Urothelium cell line (cell line): ENCODE results near the gene MCM10.
"Not testable (repeated sequence)": the region's sequence is repeated elsewhere in the genome, so short reads cannot be mapped to it uniquely, and the experiment has no call there.

ENCODE experiments used
- DNase-seq: peaks from one replicate; pipeline ENCODE4 v3.0.0; 2011; ENCODE audit warnings: low spot score, mixed read lengths
- FAIRE-seq: peaks from 2 replicates; lab custom pipeline; 2011; peaks lifted over from hg19 to GRCh38; lab: Jason Lieb, UNC

MCM10 gene

DNA sequence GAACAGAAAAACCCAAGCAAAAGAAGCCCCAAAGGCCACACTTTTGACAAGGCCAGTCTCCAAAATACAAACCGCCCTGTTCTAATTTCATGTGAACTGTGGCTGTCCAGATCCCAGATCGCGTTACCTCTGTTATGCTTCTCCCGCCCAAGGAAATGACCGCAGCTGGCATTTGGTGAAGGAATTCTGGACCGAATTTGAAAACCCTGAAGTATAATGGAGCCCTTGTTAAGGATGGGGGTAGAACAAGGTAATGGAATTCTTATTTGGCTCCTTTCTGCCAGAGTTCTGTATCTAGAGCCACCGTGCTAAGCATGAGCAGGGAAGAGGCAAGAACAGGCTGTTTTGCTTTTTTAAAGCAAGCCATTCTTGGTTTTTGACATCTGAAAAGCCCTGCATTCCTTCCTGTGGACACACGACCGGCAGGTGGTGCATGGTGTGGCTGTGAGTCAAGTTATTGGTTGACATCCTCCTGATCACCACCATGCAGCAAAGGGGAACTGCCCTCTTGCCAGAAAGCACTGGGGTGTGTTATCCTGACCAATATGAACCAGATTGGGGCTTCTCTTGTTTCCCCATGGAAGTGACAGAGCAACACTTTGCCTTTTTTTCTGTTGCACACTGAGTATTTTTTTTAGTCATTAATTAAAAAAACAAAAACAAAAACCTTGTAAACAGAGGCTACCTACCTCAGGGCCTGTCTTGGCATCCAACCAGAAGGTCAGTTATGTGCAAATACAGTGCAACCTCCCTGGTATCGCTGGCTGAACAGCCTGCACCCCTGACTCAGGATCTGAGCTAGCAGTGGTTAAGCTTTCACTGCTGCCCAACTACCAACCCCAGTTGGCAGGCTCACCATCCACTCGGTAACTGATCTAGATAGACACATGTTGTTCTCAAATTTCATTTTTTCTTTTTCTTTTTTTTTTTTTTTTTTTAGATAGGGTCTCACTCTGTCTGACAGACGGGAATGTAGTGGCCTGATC lies 58.6 kb downstream of the MCM10 start:
- DNase-seq: peak; percentile 73
- FAIRE-seq: no peak

DNA sequence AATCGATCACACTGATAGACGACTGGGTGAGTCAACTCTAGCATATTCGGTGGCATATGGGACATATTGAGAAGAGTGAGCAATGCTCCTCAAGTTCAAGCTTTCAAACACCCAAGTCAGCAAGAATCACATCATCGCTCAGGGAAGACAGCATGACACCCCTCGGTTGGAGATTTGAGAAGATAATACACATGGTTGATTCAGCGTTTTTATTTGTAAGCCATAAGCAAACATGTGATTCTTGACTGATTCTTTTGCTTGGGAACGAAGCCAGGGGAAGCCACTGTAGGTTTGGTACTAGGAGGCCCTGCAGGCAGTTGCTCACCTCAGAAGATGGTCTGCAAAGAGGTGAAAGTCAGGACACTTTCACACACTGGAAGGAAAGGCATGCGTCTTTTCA lies 60.2 kb downstream of the MCM10 start:
- no peak for DNase-seq
- FAIRE-seq: no peak

DNA sequence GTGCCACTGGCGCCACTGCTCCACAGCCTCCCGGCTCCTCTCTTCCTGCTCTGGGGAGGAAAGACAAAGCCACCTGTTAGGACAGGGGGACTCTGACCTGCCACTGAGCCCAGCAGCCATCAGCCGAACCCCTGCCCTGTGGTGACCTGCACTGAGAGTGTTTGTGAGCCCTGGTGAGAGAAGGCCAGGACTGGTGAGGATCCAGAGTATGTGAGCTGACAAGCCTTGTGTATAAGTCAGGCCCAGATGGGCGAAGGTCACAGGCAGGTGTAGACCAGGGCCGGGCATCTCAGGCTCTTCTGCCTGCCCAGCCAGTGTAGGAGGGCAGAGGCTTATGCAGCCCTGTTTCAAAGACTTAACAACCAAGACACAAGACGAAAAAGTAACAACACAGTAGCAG lies 60.8 kb downstream of the MCM10 start:
- DNase-seq (no peak), FAIRE-seq (no peak)

DNA sequence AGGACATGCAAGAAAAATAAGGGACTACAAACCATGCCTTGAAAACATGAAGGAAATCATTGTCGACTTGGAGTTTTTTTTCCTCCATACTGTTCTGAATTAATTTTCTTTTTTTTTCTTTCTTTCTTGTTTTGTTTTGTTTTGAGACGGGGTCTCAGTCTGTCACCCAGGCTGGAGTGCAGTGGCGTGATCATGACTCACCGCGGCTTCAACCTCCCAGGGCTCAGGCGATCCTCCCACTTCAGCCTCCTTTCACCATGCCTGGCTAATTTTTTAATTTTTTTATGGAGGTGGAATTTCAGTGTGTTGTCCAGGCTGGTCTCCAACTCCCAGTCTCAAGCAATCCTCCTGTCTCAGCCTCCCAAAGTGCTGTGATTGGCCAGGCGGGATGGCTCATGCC lies 61.2 kb downstream of the MCM10 start:
- FAIRE-seq (no peak), DNase-seq (no peak)

DNA sequence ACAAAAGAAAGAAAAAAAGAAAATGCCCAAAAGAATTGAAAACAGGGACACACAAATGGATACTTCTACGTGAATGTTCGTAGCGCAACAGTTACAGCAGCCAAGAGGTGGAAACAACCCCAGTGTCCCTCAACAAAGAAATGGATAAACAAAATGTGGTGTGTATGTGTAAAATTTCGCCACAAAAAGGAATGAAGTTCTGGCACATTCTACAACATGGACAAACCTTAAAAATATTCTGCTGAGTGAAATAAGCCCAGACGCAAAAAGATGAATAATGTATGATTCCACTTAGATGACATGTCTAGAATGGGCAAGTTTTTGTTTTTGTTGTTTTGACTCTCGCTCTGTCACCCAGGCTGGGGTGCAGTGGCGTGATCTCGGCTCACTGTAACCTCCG lies 61.9 kb downstream of the MCM10 start:
- FAIRE-seq (no peak), DNase-seq (no peak)

DNA sequence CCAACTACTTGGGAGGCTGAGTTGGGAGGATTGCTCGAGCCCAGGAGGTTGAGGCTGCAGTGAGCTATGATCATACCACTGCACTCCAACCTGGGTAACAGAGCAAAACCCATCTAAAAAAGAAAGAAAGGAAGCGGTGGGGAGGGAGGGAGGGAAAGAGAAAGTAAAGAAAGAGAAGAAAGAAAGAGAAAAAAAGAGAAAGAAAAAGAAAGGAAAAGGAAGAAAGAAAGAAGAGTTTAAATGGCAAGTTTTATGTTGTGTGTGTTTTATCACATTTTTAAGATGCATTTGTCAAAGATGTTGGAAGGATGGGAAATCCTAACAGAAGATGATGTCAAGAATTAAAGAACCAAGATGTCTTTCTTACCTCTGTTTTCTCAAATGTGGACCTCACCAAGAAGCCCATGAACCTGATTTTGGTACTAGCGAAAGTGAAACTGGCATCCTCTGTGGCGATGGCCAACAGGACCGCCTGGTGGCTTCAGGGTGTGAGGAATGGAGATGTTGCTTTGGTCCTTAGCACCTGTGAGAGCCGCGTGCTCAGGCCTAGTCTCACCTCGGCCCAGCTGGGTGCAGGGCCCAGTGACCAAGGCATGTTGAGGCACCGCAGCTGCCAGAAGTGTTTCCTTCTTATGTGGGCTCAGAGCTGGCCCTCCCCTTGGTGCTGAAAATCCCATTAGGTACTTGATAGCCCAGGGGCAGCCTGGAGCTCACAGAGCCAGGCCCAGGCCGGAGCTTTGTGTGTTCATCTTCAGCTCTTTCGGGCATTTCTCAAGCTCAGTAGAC lies 63.0 kb downstream of the MCM10 start:
- no peak for DNase-seq
- no peak for FAIRE-seq

DNA sequence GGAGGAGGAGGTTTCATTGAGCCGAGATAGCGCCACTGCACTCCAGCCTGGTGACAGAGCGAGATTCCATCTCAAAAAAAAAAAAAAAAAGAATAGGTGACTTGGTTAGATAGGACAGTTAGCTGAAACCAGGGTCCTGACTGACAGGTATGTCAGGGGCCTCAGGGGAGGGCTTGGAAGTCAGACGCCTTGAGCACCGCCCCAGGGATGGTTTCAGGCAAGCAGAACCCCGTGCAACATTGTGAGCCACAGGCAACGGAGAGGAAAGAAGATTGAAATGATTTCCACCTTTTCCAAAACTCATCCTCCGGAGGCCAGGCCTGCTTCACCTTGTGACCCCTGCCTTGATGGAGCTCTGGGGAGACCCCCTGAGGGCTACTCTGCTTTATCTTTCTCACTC lies 64.2 kb downstream of the MCM10 start:
- FAIRE-seq: no peak
- DNase-seq: no peak

DNA sequence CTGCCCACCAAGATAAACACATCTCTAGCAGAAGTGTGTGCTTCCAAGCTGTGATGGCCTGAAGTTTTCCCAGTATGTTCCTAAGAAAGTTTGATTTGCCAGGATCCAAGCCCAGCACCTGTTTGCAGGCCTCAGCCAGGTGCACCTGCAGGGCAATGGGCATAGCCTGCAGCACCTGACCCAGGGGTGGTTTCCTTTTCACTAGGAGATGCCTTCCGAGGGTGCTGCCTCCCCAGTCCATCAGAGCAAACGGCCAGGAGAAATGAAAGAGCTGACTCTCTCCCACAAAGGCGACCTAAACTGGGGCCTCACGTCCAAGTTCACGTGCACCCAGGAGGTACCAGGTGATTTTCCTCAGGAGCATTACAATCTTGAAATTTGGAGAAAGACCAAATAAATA lies 65.7 kb downstream of the MCM10 start:
- DNase-seq (no peak), FAIRE-seq (no peak)

DNA sequence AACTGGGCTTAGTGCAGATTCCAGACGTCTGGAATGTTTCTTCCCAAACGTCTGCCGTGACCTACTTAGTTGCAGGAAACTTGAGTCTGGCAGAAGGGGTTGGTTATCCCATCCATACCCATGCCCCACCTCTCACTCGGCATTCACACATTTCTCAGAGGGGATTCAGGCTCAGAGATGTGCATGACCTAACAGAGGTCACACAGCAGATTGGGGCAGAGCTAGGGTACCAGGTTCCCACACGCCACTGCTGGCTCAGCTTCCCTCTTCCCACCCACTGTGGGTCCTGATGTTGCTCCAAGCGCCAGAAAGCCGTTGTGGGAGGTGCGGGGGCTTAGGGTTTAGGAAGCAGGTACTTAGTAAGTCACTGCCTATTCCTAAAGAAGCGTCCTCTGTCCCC lies 69.8 kb downstream of the MCM10 start:
- FAIRE-seq: no peak

DNA sequence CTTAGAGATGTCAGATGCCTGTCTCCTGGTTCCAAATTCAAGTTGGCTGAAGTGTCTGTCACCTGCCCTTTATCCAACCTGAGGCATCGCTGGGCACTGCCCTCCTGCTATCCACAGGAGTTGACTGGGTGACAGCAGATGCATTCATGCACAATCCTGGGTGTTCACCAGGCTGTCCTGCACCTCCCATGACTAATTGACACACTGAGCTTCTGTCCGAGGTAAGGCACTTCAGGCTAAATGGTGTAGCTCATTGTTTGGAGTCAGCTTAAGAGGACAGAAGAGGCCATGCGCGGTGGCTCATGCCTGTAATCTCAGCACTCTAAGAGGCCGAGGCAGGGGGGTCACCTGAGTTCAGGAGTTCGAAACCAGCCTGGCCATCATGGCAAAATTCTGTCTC lies 70.5 kb downstream of the MCM10 start:
- DNase-seq (no peak), FAIRE-seq (peak; percentile 32)

More for the DNA sequence above, 69.8 kb downstream of the MCM10 start:
- no peak for DNase-seq

DNA sequence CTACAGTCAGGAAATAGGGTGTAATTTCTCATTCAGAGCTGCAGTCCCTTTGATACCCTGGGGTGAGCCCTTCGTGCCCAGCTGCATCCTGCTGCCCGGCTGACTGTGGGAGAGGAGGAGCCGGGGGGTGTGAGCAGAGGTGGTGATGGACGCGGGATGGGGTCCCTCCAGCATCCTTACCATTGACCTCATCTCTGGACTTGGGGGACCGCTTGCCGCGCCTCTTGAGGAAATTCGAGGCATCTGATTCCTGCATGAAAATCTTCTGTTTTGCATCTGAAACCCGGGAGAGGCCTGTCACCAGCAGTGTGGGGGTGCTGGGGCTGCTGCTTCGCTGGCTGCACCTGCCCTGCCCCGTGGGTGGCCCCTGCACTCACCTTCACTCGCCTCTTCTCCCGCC lies 72.0 kb downstream of the MCM10 start:
- FAIRE-seq (no peak), DNase-seq (no peak)

DNA sequence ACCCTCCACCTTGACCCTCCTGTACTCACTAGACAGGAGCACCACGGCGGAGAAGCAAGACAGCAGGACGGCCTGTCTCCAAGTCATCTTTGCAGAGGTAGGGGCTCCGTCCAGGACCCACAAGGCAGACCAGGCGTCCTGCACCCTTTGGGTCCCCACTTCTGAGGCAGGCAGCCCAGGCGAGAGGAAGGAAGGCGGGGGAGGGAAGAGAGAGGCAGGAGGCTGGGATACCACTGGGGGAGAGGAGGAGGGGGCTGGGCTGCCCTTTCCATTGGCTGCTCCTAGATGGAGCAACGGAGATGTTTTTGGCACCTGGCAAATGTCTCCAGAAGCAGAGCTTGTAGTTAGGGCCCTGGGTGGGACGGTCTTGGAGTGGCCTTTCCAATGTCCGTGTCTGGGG lies 72.8 kb downstream of the MCM10 start, which contains the start of gene UCMA:
Gene UCMA (minus strand): TSS at position 203 of the 400 bp plus-strand sequence. CDS start 116 bp downstream, at position 87.
- DNase-seq: no peak
- FAIRE-seq: no peak

DNA sequence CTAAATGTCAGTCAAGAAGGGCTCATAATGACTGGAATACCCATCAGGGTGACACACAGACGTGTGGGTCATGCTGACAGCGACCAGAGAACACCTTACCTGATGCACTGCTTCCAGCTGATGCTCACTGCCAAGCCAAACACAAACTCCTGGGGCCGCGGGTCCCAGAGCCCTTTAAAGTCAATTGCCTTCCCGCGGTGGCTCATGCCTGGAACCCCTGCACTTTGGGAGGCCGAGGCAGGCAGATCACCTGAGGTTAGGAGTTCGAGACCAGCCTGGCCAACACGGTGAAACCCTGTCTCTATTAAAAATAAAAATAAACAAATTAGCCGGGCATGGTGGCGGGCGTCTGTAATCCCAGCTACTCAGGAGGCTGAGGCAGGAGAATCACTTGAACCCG lies 73.4 kb downstream of the MCM10 start:
- DNase-seq, FAIRE-seq: not testable (repeated sequence)

DNA sequence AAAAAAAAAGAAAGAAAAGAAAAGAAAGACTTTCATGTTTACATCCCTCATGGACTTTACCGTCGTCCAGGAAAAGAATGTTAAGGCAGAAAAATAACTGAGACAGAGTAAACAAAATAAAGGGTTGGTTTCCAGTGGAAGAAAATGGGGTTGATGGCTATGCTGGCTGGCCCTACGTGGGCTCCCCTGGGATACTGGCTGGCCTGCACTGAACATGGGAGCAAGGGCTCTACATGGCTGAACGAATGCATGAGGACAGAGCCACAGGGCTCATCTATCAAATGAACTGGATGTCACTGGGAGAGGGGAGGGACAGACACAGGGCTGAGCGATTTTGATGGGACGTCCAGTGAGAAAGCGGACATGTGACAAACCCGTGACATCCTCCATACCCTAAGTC lies 75.3 kb downstream of the MCM10 start:
- FAIRE-seq (no peak), DNase-seq (no peak)

DNA sequence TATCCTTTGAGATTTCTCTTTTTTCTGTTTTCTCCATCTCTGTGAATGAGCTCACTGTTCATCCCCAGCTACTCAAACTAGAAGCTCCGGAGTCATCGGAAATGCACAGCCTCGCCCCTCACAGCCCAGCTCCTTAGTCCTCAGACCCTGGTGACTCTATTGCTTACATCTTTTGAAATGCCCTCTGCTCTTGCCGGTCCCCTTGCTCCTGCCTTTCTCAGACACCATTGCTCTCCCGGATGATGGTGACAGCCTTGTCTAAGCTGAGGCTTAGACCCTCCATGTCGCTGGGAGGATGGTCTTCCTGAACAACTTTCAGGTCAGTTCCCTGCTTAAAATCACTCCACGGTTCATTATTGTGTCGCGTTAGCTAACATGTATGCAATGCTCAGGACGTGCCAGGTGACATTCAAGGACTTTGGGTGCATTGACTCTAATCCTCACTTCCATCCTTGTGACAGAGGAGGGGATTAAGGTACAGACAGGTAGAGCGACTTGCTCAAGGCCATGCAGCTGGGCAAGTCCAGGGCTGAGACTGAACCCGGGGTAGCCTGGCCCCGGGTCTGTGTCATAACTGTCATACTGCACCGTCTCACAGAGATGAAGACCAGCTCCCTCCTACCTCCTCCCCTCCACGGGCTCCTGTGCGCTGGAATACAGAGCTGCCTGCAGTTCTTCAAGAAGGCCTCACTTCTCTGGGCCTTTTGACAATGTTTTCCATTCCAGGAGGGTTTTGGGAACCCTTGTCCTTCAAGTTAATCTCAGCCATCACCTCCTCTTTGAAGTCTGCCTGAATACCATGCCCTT lies 77.1 kb downstream of the MCM10 start:
- FAIRE-seq (no peak), DNase-seq (no peak)

DNA sequence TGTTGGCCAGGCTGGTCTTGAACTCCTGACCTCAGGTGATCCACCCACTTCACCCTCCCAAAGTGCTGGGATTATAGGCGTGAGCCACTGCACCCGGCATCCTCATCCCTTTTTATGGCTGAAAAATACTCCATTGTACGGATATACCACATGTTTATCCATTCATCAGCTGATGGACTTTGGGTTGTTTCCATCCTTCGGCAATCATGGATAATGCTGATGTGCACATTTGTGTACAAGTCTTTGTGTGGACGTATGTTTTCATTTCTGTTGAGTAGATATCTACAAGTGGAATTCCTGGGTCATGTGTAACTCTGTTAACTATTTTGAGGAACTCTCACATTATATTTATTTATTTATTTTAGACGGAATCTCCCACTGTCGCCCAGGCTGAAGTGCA lies 78.6 kb downstream of the MCM10 start:
- DNase-seq: no peak
- FAIRE-seq: no peak

DNA sequence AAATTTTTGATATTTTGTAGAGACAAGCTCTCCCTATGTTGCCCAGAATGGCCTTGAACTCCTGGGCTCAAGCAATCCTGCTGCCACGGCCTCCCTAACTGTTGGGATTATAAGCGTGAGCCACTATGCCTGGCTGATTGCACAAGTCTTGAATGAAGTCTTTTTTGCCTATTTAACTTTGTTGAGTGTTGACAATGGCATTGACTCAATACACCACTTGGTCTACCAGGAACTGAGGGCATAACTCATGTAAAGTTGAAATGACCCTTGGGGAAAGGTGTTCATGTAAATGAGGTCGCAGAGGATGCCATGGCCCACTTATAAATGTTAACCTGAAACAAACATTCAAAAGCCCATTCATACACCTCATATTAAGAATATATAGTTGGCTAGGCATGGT lies 80.3 kb downstream of the MCM10 start:
- FAIRE-seq: no peak

DNA sequence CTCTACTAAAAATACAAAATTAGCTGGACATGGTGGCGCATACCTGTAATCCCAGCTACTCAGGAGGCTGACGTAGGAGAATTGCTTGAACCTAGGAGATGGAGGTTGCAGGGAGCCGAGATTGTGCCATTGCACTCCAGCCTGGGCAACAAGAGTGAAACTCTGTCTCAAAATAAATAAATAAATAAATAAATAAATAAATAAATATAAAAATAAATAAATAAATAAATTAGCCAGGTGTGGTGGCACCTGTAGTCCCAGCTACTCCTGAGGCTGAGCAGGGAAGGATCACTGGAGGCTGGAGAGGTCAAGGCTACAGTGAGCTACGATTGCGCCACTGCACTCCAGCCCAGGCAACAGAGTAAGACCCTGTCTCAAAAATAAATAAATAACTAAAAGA lies 80.9 kb downstream of the MCM10 start:
- not testable (repeated sequence) for DNase-seq, FAIRE-seq

More for the DNA sequence above, 80.3 kb downstream of the MCM10 start:
- no peak for DNase-seq

DNA sequence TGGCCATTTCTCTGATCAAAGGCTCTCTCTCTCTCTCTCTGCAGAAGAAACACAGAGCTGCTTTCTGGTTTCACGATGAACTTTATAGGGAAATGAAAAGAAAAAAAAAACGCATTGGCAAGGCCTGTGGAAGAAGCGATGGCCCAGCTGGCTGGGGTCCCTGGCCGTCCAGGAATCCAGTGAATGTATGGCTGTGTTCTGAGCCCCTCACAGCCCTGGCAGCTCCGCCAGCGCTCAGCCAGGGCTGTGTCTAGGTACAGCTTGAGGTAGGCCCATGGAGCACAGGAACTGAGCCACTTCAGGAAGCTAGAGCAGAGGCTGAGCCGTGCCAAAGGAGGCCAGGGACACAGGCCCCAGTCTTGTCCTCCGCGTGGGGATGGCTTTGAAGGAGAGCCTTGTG lies 85.9 kb downstream of the MCM10 start:
- DNase-seq: no peak
- no peak for FAIRE-seq

DNA sequence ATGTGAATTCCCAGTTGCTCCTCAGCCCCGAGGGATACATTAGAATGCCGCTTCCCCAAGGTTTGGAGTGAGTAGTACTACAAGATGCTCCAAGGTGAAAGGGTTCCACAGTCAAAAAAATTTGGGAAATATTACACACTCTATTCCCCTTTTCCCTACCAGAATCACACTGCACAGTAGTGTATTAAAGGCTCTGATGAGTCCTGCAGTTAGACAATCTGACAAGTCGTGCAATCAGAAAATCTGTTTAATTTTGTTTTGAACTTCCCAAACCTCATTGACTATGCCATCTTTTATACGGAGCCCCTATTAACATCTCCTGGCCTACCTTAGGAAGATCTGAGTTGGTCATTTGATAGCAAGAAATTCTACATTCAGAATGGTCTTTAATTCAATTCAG lies 86.4 kb downstream of the MCM10 start:
- no peak for DNase-seq
- no peak for FAIRE-seq

DNA sequence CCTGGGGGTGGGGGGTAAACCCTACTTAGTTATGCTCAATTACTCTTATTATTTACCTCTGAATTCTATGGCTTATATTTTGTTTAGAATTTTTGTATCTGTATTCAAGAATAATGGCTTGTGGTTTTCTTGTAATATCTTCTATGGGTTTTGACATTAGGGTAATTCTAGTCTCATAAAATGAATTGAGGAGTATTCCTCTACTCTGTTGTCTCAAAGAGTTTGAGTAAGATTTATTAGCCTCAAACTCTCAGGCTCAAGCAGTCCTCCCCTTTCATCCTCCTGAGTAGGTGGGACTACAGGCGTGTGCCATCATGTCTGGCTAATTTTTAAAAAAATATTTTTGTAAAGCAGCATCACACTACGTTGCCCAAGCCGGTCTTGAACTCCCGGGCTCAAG lies 92.4 kb downstream of the MCM10 start:
- DNase-seq (no peak), FAIRE-seq (no peak)
